Measurements from ENCODE around the gene COIL. TPM values are rescaled to one million over a fixed set of nuclear protein-coding genes. Genes with fewer than 3 reads are reported as not detected.
"Not testable (repeated sequence)": the region's sequence is repeated elsewhere in the genome, so short reads cannot be mapped to it uniquely, and the experiment has no call there.

The COIL gene
- polyA plus RNA-seq (ENCODE audit: insufficient read length in 12 of 12): 10 to 100 TPM in 11 of 12 donors, not detected in 1; 16.2 to 22.0 (median 18.8) TPM
- long read RNA-seq, donor 1, partial matches to known transcripts: 385 of 410 reads
- long read RNA-seq, donor 1, other reads (novel, unspliced or antisense): 25 of 410 reads
- long read RNA-seq, donor 2, partial matches to known transcripts: 33 of 35 reads
- long read RNA-seq, donor 2, other reads (novel, unspliced or antisense): 0 of 35 reads
- long read RNA-seq, donor 3, partial matches to known transcripts: 10 of 10 reads
- long read RNA-seq, donor 3, other reads (novel, unspliced or antisense): 0 of 10 reads
- long read RNA-seq, donor 4, partial matches to known transcripts: 11 of 14 reads
- long read RNA-seq, donor 4, other reads (novel, unspliced or antisense): 0 of 14 reads
- long read RNA-seq, donor 5, partial matches to known transcripts: 12 of 14 reads
- long read RNA-seq, donor 5, other reads (novel, unspliced or antisense): 0 of 14 reads
- long read RNA-seq, donor 6, partial matches to known transcripts: 15 of 17 reads
- long read RNA-seq, donor 6, other reads (novel, unspliced or antisense): 0 of 17 reads
- long read RNA-seq, donor 7, partial matches to known transcripts: 9 of 9 reads
- long read RNA-seq, donor 7, other reads (novel, unspliced or antisense): 0 of 9 reads
- long read RNA-seq, donor 8, partial matches to known transcripts: 24 of 28 reads
- long read RNA-seq, donor 8, other reads (novel, unspliced or antisense): 0 of 28 reads
- long read RNA-seq, donor 9, partial matches to known transcripts: 8 of 8 reads
- long read RNA-seq, donor 9, other reads (novel, unspliced or antisense): 0 of 8 reads
- long read RNA-seq, donor 10, partial matches to known transcripts: 17 of 20 reads
- long read RNA-seq, donor 10, other reads (novel, unspliced or antisense): 0 of 20 reads
- long read RNA-seq, donor 11, partial matches to known transcripts: 27 of 28 reads
- long read RNA-seq, donor 11, other reads (novel, unspliced or antisense): 0 of 28 reads

DNA sequence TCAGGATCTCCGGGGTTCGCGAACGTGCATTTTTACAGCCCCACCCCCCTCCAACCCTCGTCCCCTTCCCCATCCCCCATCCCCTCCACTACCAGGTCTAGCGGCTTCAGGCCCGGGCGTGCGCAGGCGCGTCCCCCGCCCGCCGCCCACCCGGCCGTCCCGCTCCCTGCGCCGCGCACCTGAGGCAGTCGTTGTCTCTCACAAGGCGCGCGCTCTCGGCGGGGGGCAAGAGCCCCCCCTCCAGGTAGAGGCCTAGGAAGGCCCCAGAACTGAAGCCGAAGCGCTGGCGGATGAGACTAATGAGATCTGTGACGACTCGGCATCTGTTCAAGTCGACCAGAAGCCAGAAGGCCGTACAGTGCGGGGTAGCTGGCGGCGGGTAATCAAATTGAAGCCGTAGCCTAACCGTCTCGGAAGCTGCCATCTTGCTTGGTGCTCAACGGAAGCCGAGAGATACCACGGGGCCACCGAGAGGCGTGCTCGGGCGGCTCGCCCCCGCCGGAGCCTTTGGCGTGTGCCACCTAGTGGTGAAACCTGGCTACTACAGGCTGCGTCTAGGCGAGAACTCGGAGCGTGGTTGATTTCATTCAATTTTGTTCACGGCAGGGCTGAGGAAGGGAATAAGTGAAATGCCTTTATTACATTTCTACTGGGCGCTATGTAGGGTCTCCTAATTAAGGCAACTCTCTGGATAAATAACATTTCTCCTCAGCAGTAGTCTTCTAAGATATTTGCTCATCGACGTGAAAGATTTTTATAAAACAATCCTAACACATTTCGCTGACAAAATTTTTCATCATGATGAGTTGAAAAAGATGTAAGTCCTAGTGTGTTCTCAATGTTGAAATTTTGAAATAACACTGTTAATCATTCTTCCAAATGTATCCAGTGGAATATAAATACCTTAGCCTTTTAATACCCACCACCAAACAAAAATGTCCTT lies at the start of gene COIL:
COIL (minus strand) TSS at position 455 of the 943 bp plus-strand sequence; CDS start at position 424, 31 bp downstream.
- peak; percentile 92 for DNase-seq

DNA sequence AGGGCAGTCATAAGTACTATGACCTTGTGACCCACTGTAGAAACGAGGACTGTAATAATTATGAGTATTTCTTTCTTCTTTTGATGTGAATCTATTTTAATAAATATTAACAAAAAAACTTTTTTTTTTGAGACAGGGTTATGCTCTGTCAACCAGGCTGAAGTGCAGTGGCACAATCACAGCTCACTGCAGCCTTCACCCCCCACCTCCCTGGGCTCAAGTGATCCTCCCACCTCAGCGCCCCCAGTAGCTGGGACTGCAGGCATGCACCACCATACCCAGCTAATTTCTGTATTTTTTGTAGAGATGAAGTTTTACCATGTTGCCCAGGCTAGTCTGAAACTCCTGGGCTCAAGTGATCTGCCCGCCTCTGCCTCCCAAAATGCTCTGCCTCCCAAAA lies 49.6 kb upstream of the COIL start:
- no peak for DNase-seq

DNA sequence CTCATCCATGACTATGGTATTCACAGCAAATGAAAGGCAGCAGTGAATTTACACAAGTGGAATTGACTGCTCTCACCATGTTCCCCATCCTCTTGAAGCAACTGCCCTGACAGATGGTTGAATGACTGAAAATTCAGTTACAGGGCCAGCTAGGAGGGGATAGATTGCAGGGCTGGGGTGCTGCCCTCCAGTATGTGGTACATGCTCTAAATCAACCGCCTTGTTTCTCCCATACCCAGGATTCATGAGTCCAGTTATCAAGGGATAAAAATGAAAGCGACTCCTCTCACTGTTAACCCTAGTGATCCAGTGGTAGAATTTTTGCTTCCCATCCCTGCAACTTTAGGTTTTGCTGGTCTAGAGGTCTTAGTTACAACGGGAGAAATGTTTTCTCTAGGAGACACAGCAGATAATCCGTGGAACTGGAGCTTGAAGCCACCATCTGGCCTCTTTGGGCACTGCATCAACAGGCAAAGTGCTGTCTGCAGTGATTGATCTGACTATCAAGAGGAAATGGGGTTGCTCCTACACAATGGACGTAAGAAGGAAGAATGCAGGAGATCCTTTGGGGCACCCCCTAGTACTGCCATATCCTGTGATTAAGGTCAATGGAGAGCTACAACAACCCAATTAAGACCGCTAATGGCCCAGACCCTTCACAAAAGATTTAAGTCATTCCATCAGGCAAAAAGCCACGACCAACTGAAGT lies 49.0 kb upstream of the COIL start:
- DNase-seq: peak; percentile 15

DNA sequence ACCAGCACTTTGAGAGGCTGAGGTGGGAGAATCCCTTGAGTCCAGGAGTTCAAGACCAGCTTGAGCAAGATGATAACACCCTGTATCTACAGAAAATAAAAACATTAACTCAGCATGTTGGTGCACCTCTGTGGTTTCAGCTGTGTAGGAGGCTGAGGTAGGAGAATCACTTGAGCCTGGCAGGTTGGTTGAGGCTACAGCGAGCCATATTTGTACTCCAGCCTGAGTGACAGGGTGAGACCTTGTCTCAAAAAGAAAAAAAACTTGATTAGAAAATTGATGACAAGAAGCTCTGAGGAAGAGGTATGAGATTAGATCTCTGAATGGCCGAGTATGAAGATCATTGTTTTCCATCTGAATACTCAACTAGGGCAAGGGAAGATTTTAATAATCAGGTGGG lies 48.1 kb upstream of the COIL start:
- no peak for DNase-seq

GRCh38 chr17:57006040-57006439 lies 45.2 kb upstream of the COIL start:
- DNase-seq: no peak

DNA sequence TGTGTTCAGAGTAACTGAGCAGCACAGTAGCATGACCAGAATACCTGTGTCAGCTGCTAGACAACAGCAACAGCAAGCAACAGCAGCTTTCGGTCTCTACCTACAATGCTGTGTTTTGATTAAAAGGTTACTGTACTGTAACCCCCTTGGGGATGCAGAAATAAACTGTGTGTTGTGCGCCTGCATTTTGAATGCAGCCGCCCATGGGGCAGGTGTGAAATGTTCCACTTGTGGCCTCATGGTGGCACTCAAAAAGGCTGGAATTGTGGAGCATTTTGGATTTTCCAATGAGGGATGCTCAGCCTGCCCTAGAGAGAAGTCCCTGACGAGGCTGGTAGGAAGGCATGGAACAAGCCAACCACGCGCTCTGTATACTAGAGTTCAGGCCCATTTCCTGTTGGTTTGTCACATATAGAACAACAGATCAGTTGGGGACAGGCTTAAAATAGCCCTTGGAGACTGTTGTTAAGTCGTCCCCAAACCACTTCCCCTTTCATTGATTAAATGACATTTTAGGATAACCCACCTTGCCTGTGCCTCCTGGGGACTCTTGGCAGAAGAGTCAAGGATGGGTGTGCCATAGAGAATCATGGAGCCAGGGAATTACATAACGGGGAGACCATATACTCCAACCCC lies 44.2 kb upstream of the COIL start:
- DNase-seq: no peak

DNA sequence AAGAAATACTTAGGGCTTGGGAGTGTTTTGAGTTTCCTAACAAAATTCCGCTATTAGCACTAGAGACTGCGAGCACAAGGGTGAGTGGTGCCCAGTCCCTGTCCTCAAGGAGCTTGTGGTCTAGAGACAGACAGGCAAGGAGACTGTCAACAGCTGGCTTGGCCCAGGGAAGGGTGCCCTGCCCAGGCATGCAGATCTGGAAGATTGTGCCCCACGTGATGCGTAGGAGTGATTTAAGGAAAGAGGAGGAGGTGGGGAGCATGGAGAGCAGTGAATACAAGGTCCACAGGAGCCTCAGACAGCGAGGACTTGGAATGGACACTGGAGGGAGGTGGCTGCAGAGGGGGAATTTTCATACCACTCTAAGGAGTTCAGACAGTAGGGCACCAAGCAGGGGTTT lies 42.1 kb upstream of the COIL start:
- DNase-seq: no peak

DNA sequence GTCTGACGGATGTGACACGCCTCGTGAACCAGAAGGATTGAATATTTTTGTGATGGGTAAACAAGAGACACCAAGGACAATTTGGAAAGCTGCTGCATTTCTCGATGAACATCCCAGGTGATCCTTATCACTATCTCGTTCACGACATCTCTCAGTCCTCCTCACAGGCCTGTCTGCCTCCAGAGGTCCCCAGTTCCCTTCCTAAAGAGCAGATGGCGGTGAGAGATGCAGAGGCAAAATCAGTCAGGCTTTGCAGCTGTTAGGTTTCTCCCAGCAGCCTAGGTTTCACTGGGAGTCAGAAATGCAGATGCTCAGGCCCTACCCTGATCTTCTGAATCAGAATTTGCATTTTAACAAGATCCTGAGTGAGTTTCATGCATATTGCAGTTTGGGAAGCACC lies 40.7 kb upstream of the COIL start:
- DNase-seq: no peak

DNA sequence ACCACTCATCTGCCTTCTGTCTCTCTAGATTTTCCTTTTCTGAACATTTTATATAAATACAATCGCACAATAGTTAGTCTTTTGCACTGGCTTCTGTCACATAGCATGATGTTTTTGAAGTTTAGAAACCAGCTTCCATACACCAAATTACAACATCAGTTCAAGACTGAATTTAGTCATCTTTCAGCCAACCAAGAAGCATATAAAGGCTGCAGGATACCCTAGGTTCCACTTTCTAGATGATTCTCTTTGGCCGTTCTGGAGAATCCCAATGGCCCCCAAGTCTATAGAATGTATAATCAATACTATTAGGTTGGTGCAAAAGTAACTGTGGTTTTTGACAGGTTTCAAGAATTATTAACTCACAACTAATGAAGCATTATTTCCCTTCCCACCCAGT lies 36.5 kb upstream of the COIL start:
- no peak for DNase-seq

DNA sequence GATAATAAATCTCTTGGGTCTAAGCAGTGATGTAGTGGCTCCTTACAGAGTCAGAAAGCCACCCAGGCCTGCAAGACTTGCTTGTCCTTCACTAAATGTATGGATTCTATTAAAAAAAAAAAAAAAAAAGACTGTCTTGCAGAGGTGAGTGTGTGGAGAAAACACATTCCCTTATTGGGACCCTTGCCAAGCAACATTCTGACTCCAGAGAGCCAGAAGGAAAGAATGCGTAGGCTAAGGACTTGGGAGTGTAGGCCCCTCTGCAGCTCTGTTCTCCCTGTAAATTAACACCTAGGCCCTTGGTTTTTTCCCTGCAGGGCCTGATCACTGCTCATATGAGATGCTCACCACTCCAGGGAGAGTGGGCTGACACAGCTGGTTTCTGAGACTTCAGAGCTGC lies 34.9 kb upstream of the COIL start:
- DNase-seq: no peak

- DNase-seq: no peak
Observed at GRCh38 chr17:56994009-56994792, 33.4 kb upstream of the COIL start.

DNA sequence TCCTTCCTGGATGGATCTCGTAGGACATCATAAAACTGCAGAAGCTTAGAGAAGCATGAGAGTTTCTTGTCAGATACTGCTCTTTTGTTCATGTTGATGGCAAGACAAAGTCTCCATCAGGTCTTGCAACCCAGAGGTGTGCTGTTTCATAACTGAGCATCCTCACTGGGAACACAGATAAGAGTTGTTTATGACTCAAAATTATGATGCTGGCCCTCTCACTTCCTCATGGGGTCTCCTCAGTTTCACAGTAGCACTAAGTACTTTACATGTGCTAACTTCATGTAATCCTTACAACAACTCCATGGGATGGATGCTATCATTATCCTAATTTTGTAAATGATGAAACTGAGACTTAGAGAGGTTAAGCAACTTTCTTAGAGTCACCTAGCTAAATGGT lies 31.5 kb upstream of the COIL start:
- DNase-seq: no peak

DNA sequence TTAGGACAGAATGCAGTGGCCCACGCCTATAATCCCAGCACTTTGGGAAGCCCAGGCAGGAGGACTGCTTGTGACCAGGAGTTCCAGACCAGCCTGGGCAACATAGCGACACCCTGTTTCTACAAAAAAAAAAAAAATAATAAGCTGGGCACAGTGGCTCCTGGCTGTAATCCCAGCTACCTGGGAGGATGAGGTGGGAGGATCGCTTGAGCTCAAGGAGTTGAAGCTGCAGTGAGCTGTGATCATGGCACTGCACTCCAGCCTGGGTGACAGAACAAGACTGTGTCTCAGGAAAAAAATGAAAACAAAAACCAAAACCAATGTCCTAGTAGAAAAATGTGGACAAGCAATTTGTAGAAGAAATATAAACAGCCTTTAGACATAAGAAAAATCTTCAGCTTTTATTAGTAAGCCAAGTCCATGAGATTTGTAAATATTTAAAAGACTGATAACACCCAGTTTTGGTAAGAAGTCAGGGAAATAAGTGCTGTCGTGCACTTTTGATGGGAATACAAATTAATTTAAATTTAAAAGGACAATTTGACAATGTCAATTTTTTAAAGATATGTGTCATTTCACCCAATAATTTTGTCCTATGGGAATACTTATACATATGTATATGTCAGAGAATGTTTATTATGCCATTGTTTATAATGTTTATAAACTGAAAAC lies 28.2 kb upstream of the COIL start:
- DNase-seq: no peak

DNA sequence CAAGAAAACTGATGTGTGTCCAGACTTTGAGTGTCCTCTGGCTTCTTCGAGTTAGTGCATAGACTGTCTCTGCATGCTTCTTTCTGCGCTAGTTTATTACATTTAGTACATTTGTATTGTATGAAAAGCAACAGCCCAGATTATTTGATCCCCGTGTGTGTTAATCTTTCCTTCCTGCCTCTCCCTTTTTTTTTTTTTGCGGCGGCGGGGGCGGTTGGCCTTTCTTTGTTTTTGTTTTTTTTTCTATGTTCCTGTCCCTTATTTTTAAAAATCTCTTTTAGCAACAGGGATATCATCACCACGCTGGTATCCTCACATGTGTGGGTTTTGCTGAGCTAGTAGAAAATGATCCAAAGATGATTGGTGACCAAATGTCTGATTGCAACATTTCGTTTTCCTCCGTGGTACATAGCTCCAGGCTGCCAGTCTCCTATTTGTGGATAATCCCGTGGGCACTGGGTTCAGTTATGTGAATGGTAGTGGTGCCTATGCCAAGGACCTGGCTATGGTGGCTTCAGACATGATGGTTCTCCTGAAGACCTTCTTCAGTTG lies 26.5 kb upstream of the COIL start:
- no peak for DNase-seq

GRCh38 chr17:56985371-56986162 lies 24.7 kb upstream of the COIL start:
- no peak for DNase-seq

- no peak for DNase-seq
Observed at GRCh38 chr17:56983366-56983765, 22.5 kb upstream of the COIL start.

- no peak for DNase-seq
Observed at GRCh38 chr17:56982312-56982711, 21.5 kb upstream of the COIL start.

DNA sequence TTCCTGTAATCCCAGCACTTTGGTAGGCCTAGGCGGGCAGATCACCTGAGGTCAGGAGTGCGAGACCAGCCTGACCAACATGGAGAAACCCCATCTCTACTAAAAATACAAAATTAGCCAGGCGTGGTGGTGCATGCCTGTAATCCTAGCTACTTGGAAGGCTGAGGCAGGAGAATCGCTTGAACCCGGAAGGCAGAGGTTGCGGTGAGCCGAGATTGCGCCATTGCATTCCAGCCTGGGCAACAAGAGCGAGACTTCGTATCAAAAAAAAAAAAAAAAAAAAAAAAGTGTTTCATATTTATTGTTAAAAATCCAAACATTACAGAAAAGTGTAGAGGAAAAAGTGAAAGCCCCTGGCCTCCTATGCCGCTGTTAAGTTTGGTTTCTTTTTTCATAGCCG lies 19.7 kb upstream of the COIL start:
- not testable (repeated sequence) for DNase-seq

All from muscle of arm (tissue), 14 donors.